Endodermal cell (in vitro differentiated cells): ENCODE data around the gene OTUD6A. TPM values are rescaled to one million over a fixed set of nuclear protein-coding genes. Genes with fewer than 3 reads are reported as not detected.

Experiments used
- DNase-seq: peaks from one replicate; pipeline ENCODE4 v3.0.0-alpha.2; 2017
- H3K27ac ChIP-seq: 2 replicates; pipeline ENCODE4 v1.5.1; 2013; ENCODE audit warnings: mild to moderate bottlenecking, low read depth, low read length, moderate library complexity
- H3K27me3 ChIP-seq: 2 replicates; pipeline ENCODE4 v1.6.1; 2013; ENCODE audit warnings: mild to moderate bottlenecking, low read length, moderate library complexity; ENCODE audit not compliant: insufficient read depth, control insufficient read depth, poor library complexity, severe bottlenecking
- H3K36me3 ChIP-seq: 2 replicates; pipeline ENCODE4 v1.7.0; 2013; ENCODE audit warnings: mild to moderate bottlenecking, low read length, moderate library complexity; ENCODE audit not compliant: control insufficient read depth, insufficient read depth
- H3K4me1 ChIP-seq: one replicate; pipeline ENCODE4 v1.7.0; 2013; ENCODE audit warnings: low read length; ENCODE audit not compliant: control insufficient read depth, insufficient read depth
- H3K4me3 ChIP-seq: 2 replicates; pipeline ENCODE4 v1.5.1; 2013; ENCODE audit warnings: mild to moderate bottlenecking, low read length, moderate library complexity
- H3K9ac ChIP-seq: 2 replicates; pipeline ENCODE4 v1.6.1; 2013; ENCODE audit warnings: mild to moderate bottlenecking, low read length, moderate library complexity; ENCODE audit not compliant: poor library complexity, severe bottlenecking; ENCODE audit errors: extremely low read depth
- H3K9me3 ChIP-seq: 2 replicates; pipeline ENCODE4 v1.6.1; 2013; ENCODE audit warnings: mild to moderate bottlenecking, low read length, moderate library complexity; ENCODE audit not compliant: control insufficient read depth
- H3K27ac Mint-ChIP-seq: 2 replicates; pipeline ENCODE4 v1.8.0; 2020; ENCODE audit warnings: mixed read lengths
- H3K27me3 Mint-ChIP-seq: 2 replicates; pipeline ENCODE4 v1.8.0; 2021; ENCODE audit warnings: mild to moderate bottlenecking, mixed read lengths; ENCODE audit not compliant: insufficient read depth
- H3K36me3 Mint-ChIP-seq: 2 replicates; pipeline ENCODE4 v1.8.0; 2020; ENCODE audit warnings: low read depth, mixed read lengths
- H3K4me1 Mint-ChIP-seq: 2 replicates; pipeline ENCODE4 v1.8.0; 2020; ENCODE audit warnings: mixed read lengths
- H3K4me3 Mint-ChIP-seq: 2 replicates; pipeline ENCODE4 v1.8.0; 2020; ENCODE audit warnings: mild to moderate bottlenecking, moderate library complexity, mixed read lengths
- H3K9me3 Mint-ChIP-seq: 2 replicates; pipeline ENCODE4 v1.8.0; 2020; ENCODE audit warnings: mild to moderate bottlenecking, mixed read lengths
- WGBS, 2 experiments: methylation state at CpG; one replicate each; pipeline versions ENCODE4 v1.1.5 to v1.1.7; 2013; ENCODE audit warnings: missing lambda C conversion rate in 2 of 2, mixed read lengths in 1 of 2; ENCODE audit not compliant: insufficient coverage in 1 of 2, insufficient read length in 1 of 2; 5-methylcytosine and 5-hydroxymethylcytosine counted together
- total RNA-seq, 2 donors: library from RNA; stranded (reverse); fragmentation: NEBNext Ultra II Directional in 1 of 2; extraction: Animal tissue kit (Norgen Biotek cat#: 25700) in 1 of 2; gene quantifications; 2 replicates in 1 of 2; 3 replicates in 1 of 2; pipeline ENCODE4 v1.2.1, GENCODE V29; 2021
- TF ChIP-seq, protein P1 (sequence below): fragments of 200-600 bp; sonication (generic); conservative IDR thresholded peaks from 2 replicates; pipeline ENCODE4 v1.5.0; 2021; ENCODE audit warnings: antibody characterized with exemption, mild to moderate bottlenecking

The OTUD6A gene
- total RNA-seq, 2 donors from 2014 or later = 0.53 TPM; not detected in 1

DNA sequence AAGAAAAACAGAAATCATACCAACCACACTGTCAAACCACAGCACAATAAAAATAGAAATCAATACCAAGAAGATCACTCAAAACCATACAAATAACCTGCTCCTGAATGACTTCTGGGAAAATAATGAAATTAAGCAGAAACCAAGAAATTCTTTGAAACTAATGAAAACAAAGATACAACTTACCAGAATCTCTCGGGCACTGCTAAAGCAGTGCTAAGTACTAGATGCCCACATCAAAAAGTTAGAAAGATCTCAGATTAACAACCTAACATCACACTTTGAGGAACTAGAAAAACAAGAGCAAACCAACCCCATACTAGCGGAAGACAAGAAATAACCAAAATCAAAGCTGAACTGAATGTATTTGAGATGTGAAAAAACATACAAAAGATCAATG lies 45.7 kb upstream of the OTUD6A start:
- Mint-ChIP-seq H3K9me3 (peaks cover 67% of the 10 kb centered on the region), H3K36me3 (peaks cover 11% of the 10 kb centered on the region), H3K4me1 (no peaks in the 10 kb centered on the region), H3K27me3 (no peaks in the 10 kb centered on the region), H3K27ac (no peak overlapping the region), H3K4me3 (no peak overlapping the region)
- 100% methylated on average over 1 of the region's 2 CpGs; no CpG with 5 or more reads in 1 of the 2 experiments for WGBS, 2 experiments
- H3K27me3 ChIP-seq = no peaks in the 10 kb centered on the region
- no peak overlapping the region for H3K9ac ChIP-seq
- peaks cover 5% of the 10 kb centered on the region for H3K36me3 ChIP-seq
- DNase-seq = no peak
- no peak overlapping the region for H3K27ac ChIP-seq
- no peaks in the 10 kb centered on the region for H3K4me1 ChIP-seq
- TF ChIP-seq, protein P1, sequence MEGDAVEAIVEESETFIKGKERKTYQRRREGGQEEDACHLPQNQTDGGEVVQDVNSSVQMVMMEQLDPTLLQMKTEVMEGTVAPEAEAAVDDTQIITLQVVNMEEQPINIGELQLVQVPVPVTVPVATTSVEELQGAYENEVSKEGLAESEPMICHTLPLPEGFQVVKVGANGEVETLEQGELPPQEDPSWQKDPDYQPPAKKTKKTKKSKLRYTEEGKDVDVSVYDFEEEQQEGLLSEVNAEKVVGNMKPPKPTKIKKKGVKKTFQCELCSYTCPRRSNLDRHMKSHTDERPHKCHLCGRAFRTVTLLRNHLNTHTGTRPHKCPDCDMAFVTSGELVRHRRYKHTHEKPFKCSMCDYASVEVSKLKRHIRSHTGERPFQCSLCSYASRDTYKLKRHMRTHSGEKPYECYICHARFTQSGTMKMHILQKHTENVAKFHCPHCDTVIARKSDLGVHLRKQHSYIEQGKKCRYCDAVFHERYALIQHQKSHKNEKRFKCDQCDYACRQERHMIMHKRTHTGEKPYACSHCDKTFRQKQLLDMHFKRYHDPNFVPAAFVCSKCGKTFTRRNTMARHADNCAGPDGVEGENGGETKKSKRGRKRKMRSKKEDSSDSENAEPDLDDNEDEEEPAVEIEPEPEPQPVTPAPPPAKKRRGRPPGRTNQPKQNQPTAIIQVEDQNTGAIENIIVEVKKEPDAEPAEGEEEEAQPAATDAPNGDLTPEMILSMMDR = no peak
- peaks cover 29% of the 10 kb centered on the region for H3K9me3 ChIP-seq
- no peak overlapping the region for H3K4me3 ChIP-seq

DNA sequence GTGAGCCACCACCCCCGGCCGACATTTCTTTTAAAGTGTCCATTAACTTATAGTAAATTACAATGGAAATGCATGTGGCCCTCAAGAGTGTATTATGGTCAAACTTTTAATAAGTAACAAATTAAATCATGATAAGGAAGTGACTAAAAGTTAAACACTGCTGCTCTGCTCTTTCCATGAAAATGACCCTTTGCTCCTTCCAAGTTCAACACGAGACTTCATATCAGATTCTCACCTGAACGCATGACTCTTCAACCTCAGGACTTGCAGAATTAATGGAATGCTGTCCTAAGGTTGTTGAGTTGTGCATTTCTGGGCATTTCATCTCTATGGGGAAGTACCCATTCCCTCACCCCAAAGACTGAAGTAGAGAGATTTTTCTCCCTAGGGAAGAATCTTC lies 39.6 kb upstream of the OTUD6A start:
- no peak overlapping the region for H3K4me3 Mint-ChIP-seq
- peaks cover 8% of the 10 kb centered on the region for H3K36me3 Mint-ChIP-seq
- Histone ChIP-seq H3K4me3 (no peak overlapping the region), H3K27ac (no peak overlapping the region), H3K27me3 (no peaks in the 10 kb centered on the region), H3K36me3 (peaks cover 13% of the 10 kb centered on the region), H3K9me3 (peaks cover 6% of the 10 kb centered on the region), H3K4me1 (no peaks in the 10 kb centered on the region), H3K9ac (no peak overlapping the region)
- WGBS, 2 experiments = 75% methylated on average over 1 of the region's 4 CpGs; no CpG with 5 or more reads in 1 of the 2 experiments
- TF ChIP-seq, protein P1 = no peak
- no peaks in the 10 kb centered on the region for H3K4me1 Mint-ChIP-seq
- no peak overlapping the region for H3K27ac Mint-ChIP-seq
- H3K9me3 Mint-ChIP-seq = peaks cover 48% of the 10 kb centered on the region
- no peak for DNase-seq
- no peaks in the 10 kb centered on the region for H3K27me3 Mint-ChIP-seq

DNA sequence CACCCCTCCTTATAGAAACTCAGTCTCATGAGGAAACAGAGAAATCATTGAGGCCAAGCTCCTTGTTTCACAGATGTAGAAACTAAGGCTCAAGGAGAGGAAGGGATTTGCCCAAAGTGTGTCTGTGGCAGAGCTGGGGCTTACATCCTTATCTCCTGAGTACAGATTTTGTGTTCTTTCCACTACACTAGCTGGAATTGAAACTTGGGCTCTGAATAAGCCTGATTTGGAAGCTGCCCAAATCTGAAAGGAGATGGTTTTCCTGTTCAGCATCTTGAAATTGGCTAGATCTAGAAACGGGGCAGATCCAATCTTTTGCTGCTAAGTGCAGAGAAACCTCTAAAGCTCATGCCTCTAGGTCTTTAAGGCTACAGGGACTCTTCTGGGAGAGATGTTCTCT lies 36.8 kb upstream of the OTUD6A start:
- no peaks in the 10 kb centered on the region for H3K27me3 ChIP-seq
- H3K27me3 Mint-ChIP-seq = no peaks in the 10 kb centered on the region
- no peak overlapping the region for H3K4me3 ChIP-seq
- no peak overlapping the region for H3K27ac Mint-ChIP-seq
- H3K4me3 Mint-ChIP-seq = no peak overlapping the region
- no peak overlapping the region for H3K9ac ChIP-seq
- TF ChIP-seq, protein P1 = no peak
- H3K27ac ChIP-seq = no peak overlapping the region
- no peak for DNase-seq
- H3K36me3 ChIP-seq = peaks cover 13% of the 10 kb centered on the region
- H3K4me1 ChIP-seq = peaks cover 5% of the 10 kb centered on the region
- H3K9me3 Mint-ChIP-seq = peaks cover 41% of the 10 kb centered on the region
- H3K36me3 Mint-ChIP-seq = peaks cover 8% of the 10 kb centered on the region
- no peaks in the 10 kb centered on the region for H3K9me3 ChIP-seq
- WGBS, 2 experiments = 83 to 94% methylated on average over 1 of the region's 1 CpG
- no peaks in the 10 kb centered on the region for H3K4me1 Mint-ChIP-seq
